ENCODE results near the gene STK32B.
"Not testable (repeated sequence)": the region's sequence is repeated elsewhere in the genome, so short reads cannot be mapped to it uniquely, and the experiment has no call there.

The STK32B gene

GRCh38 chr4:5278213-5278612 lies 226.9 kb downstream of the STK32B start:
- no peak for DNase-seq

DNA sequence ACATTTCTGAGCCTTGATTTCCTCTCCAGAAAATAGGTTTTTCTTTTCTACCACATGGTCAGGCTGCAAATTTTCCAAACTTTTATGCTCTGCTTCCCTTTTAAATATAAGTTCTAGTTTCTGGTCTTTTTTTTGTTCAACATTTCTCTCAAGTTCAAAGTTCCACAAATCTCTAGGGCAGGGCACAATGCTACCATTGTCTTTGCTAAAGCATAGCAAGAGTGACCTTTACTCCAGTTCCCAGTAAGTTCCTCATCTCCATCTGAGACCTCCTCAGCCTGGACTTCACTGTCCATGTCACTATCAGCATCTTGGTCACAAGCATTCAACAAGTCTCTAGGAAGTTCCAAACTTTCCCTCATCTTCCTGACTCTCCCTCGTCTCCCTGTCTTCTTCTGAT lies 228.8 kb downstream of the STK32B start:
- not testable (repeated sequence) for DNase-seq

GRCh38 chr4:5280828-5281227 lies 229.5 kb downstream of the STK32B start:
- DNase-seq, result no peak

- no peak for DNase-seq
These were observed 232.6 kb downstream of the STK32B start for GRCh38 chr4:5283837-5284236.

GRCh38 chr4:5284517-5284916 lies 233.2 kb downstream of the STK32B start:
- DNase-seq, result no peak

GRCh38 chr4:5292101-5292500 lies 240.8 kb downstream of the STK32B start:
- no peak for DNase-seq

- not testable (repeated sequence) for DNase-seq
These were observed 246.9 kb downstream of the STK32B start for GRCh38 chr4:5298000-5298787.

DNA sequence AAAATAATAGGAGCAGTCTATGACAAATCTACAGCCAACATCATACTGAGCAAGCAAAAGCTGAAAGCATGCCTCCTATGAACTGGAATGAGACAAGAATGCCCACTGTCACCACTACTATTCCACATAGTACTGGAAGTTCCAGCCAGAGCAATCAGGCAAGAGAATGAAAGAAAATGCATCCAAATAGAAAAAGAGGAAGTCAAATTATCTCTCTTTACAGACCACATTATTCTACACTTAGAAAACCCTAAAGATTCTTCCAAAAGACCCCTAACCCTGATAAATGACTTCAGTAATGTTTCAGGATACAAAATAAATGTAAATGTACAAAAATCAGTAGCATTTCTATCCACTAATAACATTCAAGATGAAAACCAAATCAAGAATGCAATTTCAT lies 249.0 kb downstream of the STK32B start:
- DNase-seq, result no peak

GRCh38 chr4:5307928-5308327 lies 256.6 kb downstream of the STK32B start:
- no peak for DNase-seq

- no peak for DNase-seq
These were observed 271.0 kb downstream of the STK32B start for GRCh38 chr4:5322321-5322720.

- DNase-seq, result no peak
These were observed 279.2 kb downstream of the STK32B start for GRCh38 chr4:5330339-5330989.

DNA sequence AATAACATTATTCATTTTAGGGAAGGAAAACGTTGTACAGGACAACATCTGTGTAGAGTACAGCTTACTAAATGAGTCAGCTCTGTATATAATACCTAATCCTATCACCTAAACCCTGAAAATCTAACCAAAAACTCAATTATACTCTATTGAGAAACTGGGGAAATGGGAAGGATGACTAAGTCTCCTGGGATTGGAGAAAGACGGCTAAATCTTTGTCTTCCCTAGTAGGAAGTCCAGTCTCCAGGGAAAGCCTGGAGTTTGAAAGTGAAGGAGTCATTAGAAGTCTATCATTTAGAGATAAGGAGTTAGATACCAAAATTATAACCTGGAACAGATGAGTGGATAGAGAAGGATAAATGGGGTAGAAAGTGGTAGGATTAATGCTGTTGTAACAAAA lies 286.5 kb downstream of the STK32B start:
- DNase-seq, result no peak

DNA sequence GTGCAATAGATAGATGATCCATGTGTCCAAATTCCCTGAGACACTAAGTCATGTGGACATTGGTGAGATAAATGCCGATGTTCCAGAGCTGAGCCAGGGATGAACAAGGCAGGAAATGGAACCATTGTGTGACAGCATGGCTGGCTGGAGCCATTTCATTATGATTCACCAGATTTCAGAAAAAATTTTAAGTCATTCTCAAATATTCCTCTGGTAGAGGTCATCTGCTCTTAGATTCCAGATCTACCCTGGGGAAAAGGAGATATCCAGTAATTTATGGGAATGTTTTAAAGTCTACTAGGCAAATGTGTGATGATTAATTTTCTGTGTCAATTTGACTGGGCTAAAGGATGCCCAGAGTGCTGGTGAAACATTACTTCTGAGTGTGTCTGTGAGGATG lies 287.3 kb downstream of the STK32B start:
- DNase-seq, result no peak

GRCh38 chr4:5340991-5341451 lies 289.7 kb downstream of the STK32B start:
- DNase-seq, result no peak

GRCh38 chr4:5341526-5341925 lies 290.2 kb downstream of the STK32B start:
- DNase-seq, result no peak

DNA sequence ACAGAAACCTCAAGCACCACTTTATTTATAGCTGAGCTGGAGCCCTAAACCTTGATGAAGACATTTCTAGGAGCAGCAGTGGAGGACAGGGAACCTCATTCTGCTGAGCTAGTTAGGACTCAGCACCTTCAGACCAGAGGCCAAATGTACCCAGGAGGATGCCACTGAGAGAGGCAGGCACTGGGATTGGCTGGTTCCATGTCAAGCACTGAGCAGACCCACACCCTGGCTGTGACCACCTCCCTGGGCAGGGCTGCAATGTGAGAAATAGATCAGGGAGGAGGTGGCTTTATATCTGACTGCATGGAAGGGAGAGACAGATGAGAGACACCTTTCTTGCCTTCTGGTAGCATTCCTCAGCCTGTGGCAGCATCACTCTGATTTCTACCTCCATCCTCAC lies 304.6 kb downstream of the STK32B start:
- no peak for DNase-seq

GRCh38 chr4:5357870-5358269 lies 306.6 kb downstream of the STK32B start:
- no peak for DNase-seq

- DNase-seq, result no peak
These were observed 310.7 kb downstream of the STK32B start for GRCh38 chr4:5361968-5362367.

GRCh38 chr4:5364406-5364805 lies 313.1 kb downstream of the STK32B start:
- no peak for DNase-seq

- no peak for DNase-seq
These were observed 314.1 kb downstream of the STK32B start for GRCh38 chr4:5365071-5366008.

GRCh38 chr4:5366009-5366386 lies 314.7 kb downstream of the STK32B start:
- no peak for DNase-seq

GRCh38 chr4:5366421-5366820 lies 315.1 kb downstream of the STK32B start:
- no peak for DNase-seq

GRCh38 chr4:5368426-5368825 lies 317.1 kb downstream of the STK32B start:
- DNase-seq, result no peak
